ENCODE results near the gene DOK7.

DOK7 gene

GRCh38 chr4:3476936-3477749, 14.0 kb downstream of the DOK7 start:
- DNase-seq, result no peak

GRCh38 chr4:3477750-3478430, 14.8 kb downstream of the DOK7 start:
- DNase-seq, result no peak

GRCh38 chr4:3478446-3479357, 15.6 kb downstream of the DOK7 start:
- no peak for DNase-seq

GRCh38 chr4:3479358-3480101, 16.4 kb downstream of the DOK7 start:
- no peak for DNase-seq

GRCh38 chr4:3480528-3481112, 17.5 kb downstream of the DOK7 start:
- DNase-seq, result no peak

GRCh38 chr4:3481113-3481531, 18.0 kb downstream of the DOK7 start:
- no peak for DNase-seq

- no peak for DNase-seq
These were observed 18.8 kb downstream of the DOK7 start for GRCh38 chr4:3481783-3482393.

- DNase-seq, result no peak
These were observed 19.6 kb downstream of the DOK7 start for GRCh38 chr4:3482707-3483106.

GRCh38 chr4:3483471-3483921, 20.4 kb downstream of the DOK7 start:
- DNase-seq, result no peak

GRCh38 chr4:3484057-3484973, 21.2 kb downstream of the DOK7 start:
- no peak for DNase-seq

GRCh38 chr4:3485011-3485791, 22.1 kb downstream of the DOK7 start:
- DNase-seq, result no peak

- no peak for DNase-seq
These were observed 22.9 kb downstream of the DOK7 start for GRCh38 chr4:3485886-3486540.

- no peak for DNase-seq
These were observed 23.7 kb downstream of the DOK7 start for GRCh38 chr4:3486541-3487540.

- no peak for DNase-seq
These were observed 24.8 kb downstream of the DOK7 start for GRCh38 chr4:3487861-3488260.

- DNase-seq, result no peak
These were observed 25.7 kb downstream of the DOK7 start for GRCh38 chr4:3488820-3489219.

- DNase-seq, result no peak
These were observed 26.4 kb downstream of the DOK7 start for GRCh38 chr4:3489451-3489962.

- DNase-seq, result no peak
These were observed 28.7 kb downstream of the DOK7 start for GRCh38 chr4:3491681-3492405.

Measured in SHP77 treated with DMSO at 0.1 percent for 48 hours (cell line).